RCC 7860 (cell line): Measurements from ENCODE around the gene SBF2.

Experiments used
- DNase-seq: peaks from one replicate; pipeline ENCODE4 v3.0.0-alpha.2; 2015; ENCODE audit warnings: low spot score
- FAIRE-seq: peaks from 2 replicates; lab custom pipeline; 2012; peaks lifted over from hg19 to GRCh38; lab: Jason Lieb, UNC

SBF2 gene

GRCh38 chr11:10317776-10318526 lies 23.9 kb upstream of the SBF2 start:
- FAIRE-seq = no peak

DNA sequence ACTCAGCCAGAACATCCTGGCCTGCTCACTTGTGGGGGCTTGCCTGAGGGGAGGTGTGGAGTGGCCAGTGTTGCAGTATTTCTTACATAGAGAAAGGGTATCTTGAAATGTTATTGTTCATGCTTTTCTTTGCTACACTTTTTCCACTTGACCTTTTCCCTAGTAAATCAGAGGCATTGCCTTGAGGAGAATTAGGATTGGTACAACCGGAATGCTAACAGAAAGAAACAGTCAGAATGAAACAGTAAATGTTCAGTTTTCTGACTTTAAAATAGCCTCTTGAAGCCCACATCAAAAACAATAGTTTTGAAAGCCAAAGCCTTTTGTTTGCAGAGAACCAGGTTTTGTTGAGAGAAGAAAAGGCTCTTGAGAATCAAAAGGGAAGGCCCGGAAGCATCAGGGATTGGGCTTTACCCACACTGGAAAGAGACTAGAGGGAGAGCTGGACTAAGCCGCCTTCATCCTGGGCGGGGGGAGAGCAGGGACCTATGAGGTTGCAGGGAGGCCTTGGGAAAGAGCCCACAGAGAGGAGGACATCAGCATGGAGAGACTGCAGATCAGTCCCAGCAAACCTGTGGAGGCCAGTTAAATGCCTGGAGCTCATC lies 23.2 kb upstream of the SBF2 start:
- no peak for FAIRE-seq
- DNase-seq = no peak

More at GRCh38 chr11:10317776-10318526, 23.9 kb upstream of the SBF2 start:
- no peak for DNase-seq

DNA sequence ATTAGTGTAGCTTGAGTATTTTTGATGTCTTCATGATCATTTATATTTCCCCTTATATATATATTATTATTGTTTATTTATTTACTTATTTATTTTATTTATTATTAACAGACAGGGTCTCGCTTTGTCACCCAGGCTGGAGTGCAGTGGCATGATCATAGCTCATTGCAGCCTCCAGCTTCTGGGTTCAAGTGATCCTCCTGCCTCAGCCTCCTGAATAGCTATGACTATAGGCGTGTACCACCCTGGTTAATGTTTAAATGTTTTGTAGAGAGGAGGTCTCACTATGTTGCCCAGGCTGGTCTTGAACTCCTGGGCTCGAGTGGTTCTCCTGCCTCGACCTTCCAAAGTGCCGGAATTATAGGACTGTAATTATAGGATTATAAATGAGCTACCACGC lies 21.1 kb upstream of the SBF2 start:
- DNase-seq (no peak), FAIRE-seq (no peak)

DNA sequence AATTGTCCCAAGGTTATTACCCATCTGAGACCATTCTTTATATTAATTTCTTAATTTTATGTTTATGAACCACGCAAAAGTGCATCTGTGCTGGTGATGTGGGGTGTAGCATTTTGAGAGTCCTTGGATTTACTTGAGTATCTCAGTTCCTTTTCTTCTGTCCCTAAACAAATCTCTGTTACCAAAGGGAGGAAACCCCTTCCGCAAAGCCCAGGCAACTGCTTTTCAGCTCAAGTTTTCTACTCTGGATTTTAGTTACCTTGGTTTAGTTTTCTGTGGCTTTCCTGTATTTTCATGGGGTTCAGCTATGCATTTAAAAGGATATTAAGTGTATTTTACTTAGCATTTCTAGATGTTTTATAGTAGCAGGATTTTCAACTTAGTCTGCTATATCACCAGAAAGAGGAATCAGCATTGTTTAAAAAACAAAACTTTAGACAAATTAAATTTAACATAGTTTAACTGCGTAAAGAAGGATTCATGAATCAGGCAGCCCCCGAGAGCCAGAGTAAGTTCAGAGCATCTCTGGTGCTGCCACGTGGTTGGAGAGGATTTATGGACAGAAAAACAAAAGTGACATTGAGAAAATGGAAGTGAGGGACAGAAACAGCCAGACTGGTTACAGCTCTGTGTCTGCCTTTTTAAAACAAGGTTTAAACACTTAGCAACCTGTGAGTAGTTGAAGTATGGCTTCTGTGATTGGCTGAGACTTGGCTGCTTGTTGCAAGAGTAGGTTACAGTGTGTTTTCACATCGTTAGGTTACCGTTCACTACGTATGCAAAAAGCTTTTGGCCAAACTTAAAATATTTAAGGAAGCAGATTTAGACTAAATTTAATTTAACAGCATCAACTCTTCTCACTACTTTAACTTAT lies 20.4 kb upstream of the SBF2 start:
- no peak for FAIRE-seq
- no peak for DNase-seq

- no peak for FAIRE-seq
- DNase-seq = no peak
These were observed 17.8 kb upstream of the SBF2 start for GRCh38 chr11:10311802-10312201.

- DNase-seq = no peak
- no peak for FAIRE-seq
These were observed 16.4 kb upstream of the SBF2 start for GRCh38 chr11:10310301-10310841.

- FAIRE-seq = peak; percentile 40
- DNase-seq = peak; percentile 40
These were observed 15.4 kb upstream of the SBF2 start for GRCh38 chr11:10309163-10310093.

DNA sequence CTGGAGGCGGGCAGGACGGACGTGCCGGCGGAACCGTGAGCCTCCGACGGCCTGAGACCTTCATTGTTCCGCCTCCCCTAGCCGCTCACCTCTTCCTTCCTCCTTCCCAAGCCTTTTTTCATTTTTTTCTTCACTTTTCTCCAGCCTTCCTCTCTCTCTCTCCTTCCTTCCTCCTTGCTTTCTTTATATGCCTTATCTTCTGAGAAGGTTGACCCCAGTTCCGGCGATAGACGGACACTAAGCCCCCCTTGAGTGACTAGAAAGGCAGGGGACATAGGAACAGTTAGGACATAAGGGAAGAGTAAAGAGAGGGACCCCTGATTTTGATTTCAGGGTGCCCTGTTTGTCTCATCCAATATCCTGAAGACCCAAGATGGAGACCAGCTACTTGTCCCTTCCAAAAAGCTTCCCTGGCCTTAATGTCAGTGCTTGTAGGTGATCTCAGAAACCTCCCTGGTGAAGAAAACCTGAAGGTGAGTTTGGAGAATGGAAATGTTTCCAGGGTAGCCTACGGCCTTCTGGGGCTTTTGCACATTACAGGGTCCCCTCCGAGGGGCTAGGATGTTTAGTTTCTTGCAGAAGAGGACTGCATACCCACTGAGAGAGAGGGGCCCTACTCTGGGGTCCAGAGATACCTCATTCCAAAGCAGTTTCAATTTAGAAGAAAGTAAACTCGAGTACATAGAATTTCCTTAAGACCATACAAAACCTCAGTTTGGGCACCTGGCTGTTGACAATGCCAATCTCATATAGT lies 14.4 kb upstream of the SBF2 start:
- DNase-seq (no peak), FAIRE-seq (no peak)

- FAIRE-seq = peak; percentile 68
- peak; percentile 92 for DNase-seq
These were observed 13.6 kb upstream of the SBF2 start for GRCh38 chr11:10307400-10308200.

DNA sequence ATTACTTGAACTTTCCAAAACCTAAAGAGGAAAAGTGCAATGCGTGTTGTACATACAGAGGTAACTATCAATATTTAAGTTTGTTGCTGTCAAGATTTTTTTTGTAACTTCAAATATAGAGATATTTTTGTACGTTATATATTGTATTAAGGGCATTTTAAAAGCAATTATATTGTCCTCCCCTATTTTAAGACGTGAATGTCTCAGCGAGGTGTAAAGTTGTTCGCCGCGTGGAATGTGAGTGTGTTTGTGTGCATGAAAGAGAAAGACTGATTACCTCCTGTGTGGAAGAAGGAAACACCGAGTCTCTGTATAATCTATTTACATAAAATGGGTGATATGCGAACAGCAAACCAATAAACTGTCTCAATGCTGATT lies 13.0 kb upstream of the SBF2 start:
- FAIRE-seq (no peak), DNase-seq (no peak)

- FAIRE-seq (no peak), DNase-seq (no peak)
These were observed 12.2 kb upstream of the SBF2 start for GRCh38 chr11:10305964-10306918.

DNA sequence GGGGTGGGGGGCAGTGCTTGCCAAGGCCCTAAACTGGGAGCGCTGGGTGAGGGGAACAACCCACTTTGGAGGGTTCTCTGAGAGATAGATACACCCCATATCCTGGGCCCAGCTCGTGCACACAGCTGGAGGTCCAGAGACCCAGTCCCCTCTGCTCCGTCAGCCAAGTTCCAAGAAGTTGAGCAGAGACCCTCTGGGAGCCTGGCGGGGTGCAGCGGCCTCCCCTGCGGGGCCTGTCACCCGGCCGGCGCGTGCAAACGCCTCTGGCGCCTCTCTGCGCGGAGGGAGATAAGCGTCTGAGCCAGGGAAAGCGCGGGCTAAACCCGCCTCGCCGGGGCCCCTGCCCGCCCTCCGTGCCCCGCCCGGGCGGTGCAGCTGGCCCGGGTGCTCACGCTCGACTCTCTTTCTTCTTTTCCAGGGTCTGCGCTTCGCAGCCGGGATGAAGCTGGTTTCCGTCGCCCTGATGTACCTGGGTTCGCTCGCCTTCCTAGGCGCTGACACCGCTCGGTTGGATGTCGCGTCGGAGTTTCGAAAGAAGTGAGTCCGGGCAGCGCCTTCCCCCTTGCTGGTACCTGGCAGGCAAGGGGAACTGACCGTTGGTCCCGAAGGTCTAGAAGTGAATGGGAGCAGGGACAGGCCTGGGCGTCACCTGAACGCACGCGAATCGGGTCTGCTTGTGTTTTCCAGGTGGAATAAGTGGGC lies 11.4 kb upstream of the SBF2 start:
- DNase-seq (no peak), FAIRE-seq (no peak)

DNA sequence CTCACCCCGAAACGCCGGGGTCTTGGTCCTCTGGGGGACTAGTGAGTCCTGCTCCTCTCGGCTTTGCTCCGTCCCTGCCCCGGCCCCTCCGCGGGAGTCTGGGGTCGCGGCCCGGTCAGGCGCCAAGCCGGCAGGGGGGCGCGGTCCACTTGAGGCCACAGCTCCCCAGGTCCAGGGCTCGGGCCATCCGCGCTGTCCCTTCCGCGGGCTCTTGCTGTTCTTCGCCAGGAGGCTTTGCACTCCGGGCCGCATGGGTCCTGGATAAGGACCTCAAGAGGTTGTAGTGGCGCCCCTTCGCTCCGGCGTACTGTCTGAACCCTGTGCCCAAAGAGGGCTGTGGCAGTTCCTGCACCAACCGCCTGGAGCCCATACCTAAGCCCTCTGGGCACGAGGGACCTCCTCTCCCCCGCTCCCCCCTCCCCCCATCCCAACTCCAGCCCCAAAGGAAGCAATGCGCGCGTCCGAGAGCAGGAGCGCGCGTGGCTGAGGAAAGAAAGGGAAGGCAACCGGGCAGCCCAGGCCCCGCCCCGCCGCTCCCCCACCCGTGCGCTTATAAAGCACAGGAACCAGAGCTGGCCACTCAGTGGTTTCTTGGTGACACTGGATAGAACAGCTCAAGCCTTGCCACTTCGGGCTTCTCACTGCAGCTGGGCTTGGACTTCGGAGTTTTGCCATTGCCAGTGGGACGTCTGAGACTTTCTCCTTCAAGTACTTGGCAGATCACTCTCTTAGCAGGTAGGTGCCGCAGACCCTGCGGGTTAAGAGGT lies 10.7 kb upstream of the SBF2 start, which contains the start of gene ADM:
TSS of gene ADM (plus strand) at position 579 of the 767 bp plus-strand sequence. CDS start 628 bp downstream, outside the sequence.
- FAIRE-seq = peak; percentile 30

DNA sequence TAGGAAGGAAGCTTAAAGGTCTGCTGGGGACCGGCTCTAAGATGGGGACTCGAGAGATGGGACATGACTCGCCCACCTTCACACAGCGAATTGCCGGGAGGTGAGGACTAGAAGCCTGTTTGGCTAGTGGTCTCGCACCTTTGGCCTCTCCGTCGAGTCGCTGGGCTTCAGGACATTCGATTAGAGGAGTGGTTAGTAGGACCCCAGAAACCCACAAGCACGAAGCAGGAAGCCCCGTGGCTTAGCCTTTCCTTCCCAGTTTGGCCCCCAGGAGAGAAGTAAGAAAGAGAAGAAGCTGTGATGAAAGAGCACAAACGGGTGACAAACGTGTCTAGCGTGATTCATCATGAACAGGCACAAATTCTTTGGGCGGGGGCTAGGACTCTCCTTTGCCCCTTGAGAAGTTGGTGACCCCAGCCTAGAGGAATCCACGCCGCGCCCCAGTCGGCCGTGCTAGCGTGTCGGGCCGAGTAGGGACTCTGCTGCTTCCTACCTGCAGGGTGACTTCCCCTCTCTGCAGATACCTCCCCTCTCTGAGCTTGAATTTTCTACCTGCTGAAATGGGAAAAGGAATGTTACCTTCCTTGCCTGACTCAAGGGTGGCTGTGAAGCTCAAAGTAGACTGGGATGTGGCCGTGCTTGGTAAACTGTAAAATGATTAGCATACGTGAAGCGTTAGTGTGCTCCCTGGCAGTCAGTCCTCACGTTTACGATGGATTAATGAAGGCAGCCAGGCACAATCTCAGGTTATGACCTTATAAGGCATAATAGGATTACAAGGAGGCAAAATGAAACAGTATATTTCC lies 9.7 kb upstream of the SBF2 start:
- no peak for FAIRE-seq
- DNase-seq = peak; percentile 84

More for the DNA sequence above, 10.7 kb upstream of the SBF2 start, which contains the start of gene ADM:
- peak; percentile 89 for DNase-seq
